NOMO-1 treated with dmso at 0.1 percent for 144 hours (cell line): ENCODE results near the gene TEX2.

ENCODE experiments used
- DNase-seq: peaks from one replicate; lab custom pipeline; 2025; ENCODE audit not compliant: unreplicated experiment; lab: John Stamatoyannopoulos, UW

The TEX2 gene

DNA sequence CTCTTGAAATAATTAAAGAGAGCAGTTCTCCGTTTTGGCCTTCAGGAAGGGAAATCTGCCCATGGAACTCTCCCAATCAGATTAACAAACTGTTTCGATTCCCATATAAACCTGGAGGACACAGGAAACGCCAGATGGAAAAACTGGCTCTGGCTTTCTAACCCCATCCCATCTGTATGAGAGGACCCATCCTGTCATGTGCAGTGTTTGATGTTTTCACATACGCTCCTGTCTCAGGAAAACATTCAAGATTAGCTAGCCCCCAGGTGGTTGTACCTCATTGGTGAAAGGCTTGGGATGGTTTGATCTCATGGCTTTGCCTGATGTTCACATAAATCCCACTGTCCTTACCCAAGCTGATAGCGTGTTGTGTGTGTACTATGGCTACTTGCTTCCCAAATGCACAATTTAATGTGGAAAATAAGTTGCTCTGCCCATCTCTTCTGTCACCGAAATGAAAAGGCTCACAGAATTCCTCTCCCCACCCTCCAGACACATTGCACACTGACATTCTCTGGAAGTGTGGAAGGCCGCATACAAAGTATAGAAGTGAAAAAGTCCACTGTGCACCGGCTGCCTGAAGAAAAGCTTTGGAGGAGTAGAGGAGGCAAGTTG is 114.9 kb downstream of the TEX2 start:
- no peak for DNase-seq

DNA sequence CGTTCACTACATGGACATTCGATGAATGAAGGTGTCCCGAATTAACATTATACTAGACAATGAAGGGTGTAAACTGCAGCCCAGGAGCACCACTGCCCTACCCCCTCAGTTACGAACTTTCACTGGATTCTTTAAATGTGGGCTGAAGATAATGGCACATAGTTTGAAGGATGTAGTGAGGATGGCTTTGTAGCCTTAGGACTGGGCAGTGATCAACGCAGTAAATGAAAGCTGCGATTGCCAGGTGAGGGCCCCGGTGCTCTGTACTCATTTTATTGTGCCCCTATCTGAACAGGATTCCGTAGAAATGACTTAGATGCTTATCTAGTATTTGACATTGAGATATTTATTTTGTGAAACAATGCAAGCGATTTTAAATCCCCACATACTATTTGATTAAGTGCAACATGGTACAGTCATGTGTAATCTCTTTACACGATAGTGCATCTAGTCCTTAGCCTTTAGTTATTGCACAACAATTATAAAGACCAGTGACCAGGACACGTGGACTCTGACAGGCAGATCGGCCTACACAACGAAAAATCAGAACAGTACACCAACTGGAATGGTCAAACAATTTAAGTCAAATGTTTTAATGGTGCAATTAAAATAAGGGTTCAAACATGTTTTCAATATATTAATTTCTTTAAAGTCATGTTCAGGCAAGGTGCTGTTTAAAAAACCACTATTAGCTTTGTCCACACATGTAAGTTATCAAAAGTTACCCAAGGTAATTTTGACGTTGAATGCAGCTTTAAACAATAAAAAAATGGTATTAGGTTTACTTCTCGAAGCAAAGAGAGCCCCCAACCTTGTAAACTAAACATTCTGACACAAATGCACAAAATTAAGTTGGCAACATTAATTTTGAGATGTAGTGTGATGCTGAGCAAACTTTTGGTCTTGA is 115.7 kb downstream of the TEX2 start:
- DNase-seq = no peak

DNA sequence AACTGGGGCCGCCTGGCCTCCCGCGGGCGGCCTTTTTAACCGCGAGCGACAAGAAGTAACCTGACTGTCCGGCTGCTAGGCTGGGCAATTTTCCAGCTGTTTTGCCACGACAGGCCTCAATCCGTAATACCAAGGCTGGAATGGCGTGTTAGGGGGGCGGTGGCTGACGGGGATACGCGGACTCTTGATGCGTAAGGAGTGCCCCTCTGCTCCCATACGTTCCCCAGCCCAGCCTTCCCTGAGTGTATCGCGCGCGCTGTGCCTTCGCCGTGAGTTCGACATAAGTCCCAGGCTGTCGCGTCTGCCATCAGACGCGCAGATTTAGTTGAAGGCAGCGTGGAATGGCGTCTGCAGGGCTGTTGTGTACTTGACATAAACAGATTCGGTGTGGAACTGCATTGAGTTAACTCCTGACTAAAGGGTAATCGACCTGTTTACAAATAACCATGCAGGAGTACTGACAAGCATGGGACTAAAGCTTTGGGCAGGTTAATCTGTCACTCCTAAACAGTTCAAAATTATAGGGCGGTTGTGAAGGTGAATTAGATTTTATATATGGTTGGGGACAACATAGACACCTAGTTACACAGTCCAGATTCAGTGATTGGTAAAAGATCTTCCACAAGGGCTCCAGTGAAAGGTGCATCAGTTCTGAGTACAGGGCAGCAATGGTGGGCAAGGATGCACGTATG is 116.5 kb downstream of the TEX2 start:
- no peak for DNase-seq

DNA sequence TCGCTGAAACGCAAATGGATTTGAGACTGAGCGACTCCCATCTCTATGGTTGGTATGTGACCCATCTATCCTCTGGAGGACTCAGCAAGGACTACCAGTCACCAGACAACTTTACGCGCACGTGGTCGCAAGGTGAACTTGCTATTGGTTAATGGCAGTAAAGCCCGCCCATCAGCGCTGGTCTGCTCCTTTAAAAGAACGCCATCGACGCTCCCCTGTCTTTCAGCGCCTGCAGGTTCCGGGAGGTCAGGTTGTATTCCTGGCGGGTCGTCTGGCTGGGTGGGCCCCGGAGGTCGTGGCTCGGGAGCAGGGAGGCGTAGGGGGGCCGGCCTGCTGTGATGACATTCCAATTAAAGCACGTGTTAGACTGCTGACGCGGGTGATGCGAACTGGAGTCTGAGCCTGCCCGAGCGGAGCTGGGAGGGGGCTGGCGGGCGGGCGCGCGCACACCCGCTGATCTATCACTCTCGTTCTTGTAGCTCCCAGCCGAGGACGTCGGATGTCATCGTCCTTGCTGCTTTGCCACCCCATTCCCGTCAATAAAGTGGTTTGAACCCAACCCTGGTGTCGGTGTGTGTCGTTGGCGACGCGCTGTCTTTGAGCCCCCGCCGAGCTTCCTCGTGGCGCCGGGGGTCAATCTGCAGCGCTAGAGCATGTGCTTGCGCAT is 117.2 kb downstream of the TEX2 start:
- peak; percentile 96 for DNase-seq

DNA sequence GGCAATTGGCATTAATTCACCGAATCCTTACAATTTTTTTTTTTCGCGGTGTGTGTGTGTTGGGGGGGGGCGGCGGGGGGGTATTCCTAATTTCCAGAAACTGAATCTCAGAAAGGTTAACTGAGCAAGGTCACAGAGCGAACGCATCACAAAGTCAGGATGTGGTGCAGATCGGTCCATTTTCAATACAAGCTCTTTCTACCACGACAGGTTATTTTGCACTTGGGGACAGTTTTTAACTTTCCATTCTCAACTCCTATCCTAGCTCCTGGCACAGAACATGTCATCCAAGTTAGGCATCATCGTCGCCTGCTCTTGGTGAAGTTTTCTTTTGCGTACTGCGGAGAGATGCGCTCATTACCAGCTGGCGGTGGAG is 117.7 kb downstream of the TEX2 start:
- no peak for DNase-seq

DNA sequence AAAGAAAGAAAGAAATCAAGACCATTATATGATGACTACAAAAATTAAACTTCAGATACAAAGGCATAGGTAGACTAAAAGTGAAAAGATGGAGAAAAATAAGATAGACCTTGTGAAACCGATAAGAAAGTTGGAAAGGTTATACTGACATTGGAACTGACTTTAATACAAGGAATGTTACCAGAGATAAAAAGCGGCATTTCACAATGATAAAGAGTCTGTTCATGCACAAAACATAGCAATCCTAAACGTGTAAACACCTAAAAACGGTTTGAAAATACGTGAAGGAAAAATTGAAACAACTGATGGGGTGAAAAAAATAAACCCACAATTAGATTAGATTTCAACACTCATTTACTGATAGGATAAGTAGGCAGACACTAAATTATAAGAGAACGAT is 123.5 kb downstream of the TEX2 start:
- DNase-seq = no peak

DNA sequence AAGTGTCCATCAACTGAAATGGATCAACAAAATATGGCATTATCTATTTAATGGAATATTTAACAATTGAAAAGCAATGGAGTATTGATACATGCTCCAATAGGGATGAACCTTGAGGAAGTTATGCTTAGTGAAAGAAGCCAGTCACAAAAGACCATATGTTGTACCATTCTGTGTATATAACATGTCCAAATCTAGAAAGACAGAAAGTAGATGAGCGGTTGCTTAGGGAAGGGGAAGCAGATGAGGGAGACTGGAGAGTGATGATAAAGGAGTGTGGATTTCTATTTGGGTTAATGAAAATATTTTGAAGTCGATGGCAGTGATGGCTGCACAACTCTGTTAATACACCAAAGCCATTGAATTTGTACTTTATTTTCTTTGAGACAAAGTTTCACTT is 124.6 kb downstream of the TEX2 start:
- no peak for DNase-seq

DNA sequence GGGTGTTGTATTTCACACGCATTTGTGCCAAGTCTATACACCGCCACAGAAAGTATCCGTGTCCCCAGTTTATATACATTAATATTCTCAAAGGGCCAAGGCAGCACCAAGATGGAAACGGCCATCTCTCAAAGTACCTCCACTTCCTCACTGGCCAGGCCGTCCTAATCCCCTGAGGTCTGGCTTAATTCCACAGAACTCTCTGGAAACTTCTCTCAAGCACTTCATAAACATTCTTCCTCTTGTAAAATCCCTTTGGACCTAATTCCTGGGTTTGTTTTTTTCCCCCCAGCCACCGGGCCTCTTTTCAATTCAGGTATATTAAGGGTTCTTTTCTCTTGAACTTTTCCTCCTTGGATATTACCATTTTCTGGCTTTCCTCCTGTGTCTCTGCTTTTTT is 128.1 kb downstream of the TEX2 start:
- DNase-seq = no peak

DNA sequence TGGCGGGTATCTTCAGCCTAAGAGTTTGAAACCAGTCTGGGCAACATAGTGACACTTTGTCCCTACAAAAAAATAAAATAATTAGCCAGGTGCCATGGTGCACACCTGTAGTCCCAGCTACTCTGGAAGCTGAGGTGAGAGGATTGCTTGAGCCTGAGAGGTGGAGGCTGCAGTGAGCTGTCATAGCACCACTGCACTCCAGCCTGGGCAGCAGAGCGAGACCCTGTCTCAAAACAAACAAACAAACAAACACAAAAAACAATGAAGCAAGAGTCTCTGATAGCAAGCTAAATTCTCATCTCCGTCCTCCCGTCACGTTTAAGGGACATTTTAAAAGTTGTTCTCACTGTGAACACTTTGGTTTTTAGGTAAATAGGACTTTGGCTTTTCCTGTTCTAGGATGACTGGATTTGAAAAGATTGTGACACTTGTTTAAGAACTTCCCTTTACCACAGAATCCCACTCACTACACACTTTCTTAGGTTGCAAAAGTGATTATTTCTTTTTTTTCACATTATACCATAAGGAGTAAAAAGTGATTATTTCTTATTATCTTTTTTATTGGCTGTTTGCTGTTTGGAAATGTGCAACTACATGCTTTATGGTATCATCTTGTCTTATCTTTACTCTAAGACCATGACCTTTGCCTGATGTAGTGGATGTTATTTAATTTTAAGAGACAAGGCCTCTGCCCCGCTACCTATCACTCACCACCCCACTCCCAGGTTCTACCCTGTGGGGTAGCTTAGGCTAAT is 128.7 kb downstream of the TEX2 start:
- DNase-seq = no peak

DNA sequence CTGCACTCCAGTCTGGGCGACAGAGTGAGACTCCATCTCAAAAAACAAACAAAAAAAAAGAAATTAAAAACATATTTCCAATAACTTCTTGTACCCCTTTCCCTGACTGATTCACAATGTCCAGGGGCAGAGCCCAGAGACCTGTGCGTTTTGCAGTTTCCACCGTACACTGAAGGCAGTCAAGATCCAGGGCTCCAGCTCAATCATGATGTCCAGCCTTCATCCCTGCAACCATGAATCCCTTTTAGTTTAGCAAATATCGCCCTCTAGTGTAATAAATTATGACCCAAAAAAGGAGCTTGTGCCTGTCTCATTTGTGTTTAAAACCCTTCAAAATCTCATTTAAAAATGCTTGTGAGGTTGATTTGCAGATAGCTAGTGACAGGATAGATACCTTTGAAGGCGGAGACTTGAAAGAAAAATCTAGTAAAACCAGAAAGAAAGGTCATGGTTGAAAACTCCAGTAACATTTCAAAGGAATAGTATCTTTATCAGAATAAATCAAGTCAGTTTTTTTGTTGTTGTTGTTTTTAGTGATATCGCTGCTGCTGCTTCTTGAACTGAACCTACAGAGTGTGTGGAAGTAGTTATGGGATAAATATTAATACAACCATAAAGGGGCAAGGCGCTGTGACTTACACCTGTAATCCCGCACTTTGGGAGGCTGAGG is 129.4 kb downstream of the TEX2 start:
- peak; percentile 54 for DNase-seq

DNA sequence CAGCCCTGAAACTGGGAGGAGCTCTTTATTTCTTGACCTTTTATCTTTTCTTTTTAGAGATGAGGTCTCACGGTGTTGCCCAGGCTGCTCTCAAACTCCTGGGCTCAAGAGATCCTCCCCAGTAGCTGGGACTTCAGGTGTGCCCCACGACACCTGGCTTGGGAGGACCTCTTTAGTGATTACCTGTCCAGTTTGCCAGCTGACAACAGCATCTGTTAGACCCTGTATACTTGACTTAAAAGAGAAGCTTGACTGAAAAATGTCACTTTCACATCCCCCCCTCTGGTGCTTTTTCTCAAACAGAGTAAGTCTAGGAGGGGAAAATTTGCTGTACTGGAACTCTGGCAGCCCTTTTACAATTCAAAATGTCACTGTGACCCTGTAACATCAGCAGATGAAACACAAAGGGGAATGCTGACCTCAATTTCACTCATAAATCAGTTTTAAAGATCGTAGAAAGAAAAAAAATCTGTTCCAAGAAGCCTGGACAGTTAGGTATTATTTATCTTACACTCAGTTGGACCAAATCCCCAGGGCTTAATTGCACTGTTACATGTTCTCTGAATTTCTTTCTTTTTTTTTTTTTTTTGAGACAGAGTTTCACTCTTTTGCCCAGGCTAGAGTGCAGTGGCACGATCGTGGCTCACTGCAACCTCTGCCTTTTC is 131.3 kb downstream of the TEX2 start:
- DNase-seq = no peak

DNA sequence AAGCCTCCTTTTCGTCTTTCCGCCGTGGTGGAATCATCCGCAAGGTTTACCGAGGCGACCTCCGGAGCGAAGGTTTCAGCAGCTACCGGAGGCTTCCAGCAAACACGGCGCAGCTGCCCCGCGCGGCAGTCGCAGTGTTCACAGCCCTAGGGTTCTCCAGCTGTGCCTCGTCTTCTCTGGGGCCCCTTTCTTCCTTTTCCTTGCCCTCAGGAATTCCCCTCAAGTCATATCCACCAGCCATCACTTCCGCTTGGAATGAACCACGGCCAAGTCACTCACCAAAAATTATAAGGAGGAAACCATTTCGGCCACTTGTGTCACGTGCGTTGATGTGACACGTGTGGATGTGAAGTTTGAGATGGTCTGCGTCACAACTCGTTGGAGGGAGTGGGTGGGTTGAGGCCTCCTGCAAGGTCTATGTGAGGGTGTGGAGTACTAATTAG is 132.5 kb downstream of the TEX2 start:
- DNase-seq = no peak

DNA sequence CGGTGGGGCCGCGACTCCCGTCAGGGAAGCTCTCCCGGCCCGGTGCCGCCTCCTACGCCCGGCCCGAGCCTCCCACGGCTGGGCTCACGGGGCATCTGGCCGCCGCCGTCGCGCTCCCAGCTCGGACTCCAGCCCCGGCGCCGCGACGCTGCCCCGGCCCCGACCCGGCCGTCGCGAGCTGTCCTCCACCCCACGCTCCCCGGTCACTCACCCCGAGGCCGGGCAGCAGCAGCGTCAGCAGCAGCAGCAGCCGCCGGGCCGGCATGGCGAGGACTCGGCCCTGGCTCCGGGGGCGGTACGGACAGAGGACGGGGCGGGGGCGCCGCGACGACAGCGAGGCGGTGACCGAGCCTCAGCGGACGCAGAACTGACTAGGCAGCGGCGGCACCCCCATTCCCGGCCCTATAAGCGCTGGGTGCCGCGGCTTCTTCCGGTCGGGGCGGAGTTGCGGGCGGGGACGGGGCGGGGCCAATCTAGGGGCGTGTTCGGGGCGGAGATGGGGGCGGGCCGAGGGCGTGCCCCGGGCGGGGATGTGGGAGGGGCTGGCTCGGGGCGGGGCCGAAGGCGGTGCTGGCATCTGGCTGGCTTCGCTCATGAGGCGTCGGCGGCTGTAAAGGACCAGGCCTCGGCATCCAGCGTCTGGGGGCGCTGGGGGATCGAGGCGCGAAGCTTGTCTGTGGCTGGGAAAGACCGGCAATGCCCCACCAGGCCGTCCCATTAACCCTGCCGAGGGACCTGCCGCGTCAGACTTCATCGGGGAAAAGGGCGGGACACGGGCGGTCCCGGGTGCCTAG is 133.1 kb downstream of the TEX2 start, which contains the start of gene ERN1:
Gene ERN1, minus strand, starts transcription at position 380 of the 794 bp plus-strand sequence. Its CDS starts 115 bp downstream, at position 265.
- DNase-seq = peak; percentile 84

DNA sequence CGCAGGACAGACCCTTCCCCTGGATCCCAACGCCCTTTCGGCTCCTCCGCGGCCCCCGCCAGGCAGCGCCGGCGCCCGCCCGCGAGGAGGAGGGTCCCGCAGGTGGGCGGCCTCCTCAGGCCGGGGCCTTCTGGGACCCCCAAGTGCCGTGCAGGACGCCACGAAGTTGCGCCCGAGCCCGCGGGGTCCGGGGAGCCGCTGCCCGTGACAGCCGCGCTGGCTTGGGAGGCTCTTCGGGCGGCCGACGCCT is 133.6 kb downstream of the TEX2 start:
- no peak for DNase-seq

DNA sequence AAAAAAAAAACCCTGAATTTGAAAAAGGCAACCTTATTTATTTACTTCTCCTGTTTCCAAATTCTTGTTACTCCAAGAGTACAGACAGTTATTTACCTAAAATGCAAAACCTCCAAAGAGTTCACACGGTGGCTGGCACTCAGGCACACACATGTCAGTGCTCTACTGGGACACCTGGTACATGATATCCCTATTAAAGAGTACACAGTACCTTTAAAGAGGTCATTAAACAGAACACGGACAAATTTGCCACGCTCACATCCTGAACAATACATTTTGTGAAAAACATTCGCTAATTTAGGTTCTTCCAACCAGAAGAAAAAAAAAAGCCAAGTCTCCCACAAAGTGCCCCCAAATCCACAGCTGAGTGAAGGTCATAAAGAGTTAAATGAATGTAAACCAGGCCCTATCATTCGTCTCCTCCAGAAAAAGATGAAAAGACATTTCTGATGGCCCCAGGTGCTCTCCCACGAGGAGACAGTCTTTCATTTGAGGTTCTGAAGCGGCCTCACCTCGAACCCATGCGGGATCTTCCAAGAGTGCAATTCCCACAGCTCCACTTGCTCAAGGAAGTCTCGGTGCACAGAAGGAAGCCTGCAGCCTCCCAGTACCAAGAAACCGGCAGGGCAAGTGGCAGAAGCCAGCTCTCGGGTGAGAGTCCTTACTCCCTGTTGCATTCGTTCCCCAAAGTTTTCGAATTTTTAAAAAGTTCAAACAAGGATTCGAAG is 134.1 kb downstream of the TEX2 start:
- no peak for DNase-seq

DNA sequence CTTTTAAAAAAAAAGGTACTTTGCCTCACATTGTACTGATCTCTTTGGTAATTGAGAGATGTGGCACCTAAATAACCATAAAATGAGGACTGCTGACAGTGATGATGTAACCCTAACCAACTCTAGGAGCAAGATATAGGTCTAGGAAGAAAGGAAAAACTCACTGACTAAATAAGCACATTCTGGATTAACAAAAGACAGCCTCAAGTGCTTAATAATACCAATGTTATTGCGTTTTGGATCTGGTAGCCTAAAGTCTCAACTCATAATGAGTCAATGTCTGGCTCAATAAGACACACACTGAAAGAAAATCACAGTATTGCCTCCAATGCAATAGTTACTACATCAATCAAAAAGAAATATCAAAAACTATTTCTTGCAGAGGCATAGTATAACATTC is 136.1 kb downstream of the TEX2 start:
- no peak for DNase-seq

DNA sequence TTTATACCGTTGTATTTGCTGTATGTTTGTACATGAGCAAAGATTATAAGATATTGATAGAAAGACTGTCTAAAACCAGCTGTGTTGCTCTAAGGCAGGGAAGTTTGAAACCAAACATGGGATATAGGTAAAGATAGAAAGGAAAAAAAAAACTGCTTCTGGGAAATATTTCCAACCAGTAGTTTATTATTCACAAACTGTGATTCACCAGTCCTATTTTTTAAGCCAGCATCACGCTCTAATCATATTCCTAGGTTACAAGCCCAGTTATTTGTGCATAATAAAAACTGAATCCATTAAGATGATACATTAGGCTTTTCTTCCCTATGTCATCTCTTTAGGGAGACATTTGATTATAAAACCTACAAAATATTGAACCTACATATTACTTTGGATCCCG is 137.1 kb downstream of the TEX2 start:
- DNase-seq = no peak

DNA sequence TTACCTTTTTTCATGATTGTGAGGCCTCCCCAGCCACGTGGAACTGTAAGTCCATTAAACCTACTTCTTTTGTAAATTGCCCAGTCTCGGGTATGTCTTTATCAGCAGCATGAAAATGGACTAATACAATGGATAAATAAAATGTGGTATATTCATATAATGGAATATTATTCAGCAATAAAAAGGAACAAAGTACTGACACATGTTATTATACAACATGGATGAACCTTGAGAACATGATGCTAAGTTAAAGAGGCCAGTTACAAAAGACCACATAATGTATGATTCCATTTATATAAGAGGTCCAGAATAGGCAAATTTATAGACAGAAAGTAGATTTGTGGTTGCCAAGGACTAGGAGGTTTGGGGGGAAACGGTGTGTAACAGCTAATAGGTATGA is 138.5 kb downstream of the TEX2 start:
- DNase-seq = no peak
